GDM1 (cell line): ENCODE measurements around the gene MGAT1.
A peak's percentile ranks its signal among the peaks of the same experiment; 100 is the strongest.
"Not testable (repeated sequence)": the region's sequence is repeated elsewhere in the genome, so short reads cannot be mapped to it uniquely, and the experiment has no call there.

Experiments
- DNase-seq: peaks from one replicate; lab custom pipeline; 2025; lab: John Stamatoyannopoulos, UW

Gene MGAT1

DNA sequence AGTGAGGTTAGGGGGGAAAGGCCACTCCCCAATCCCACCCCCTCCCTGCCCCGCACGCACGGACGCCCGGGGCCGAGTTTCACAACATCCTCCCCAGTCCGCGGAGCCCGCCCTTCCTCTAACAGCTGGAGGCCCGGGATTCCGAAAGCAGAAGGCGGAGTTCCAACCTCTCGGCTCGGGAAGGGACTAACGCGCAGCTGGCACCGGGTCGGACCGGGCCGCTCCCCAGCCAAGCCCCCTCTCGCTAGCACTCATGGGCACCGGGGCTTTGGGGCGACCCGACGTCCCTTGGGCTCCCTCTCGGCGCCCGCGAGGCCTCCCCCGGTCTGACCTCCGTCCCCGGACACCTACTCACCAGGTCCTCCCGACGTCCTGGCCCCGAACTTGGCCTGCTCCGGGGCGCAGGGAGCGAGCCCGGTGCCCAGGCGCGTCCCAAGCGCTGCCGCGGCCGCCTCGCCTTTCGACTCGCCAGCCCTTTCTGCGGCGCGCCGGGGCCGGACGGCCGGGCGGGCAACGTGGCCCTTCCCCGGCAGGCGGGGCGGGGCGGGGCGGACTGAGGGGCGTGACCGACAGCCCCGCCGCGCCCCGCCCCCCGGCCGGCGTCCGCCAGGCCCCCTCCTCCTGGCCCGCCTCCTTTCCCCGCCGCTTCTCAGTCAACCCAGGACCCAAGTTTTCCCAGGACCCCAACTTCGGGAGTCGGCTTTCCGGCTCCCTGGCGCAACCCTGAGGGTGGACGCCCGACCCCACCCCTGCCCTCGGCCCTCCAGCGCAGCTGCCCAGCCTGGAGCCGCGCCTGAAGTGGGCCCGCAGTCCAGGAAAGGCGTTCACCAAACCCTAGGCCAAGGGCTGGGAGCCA lies at the start of gene MGAT1:
TSS of gene MGAT1 (minus strand) at position 482 of the 856 bp plus-strand sequence. CDS start 9,835 bp downstream, outside the sequence.
- DNase-seq = peak; percentile 49

GRCh38 chr5:180850434-180851078 lies 48.0 kb upstream of the MGAT1 start:
- DNase-seq = no peak

- no peak for DNase-seq
Measured at GRCh38 chr5:180849827-180850226, 47.2 kb upstream of the MGAT1 start.

GRCh38 chr5:180848878-180849277 lies 46.3 kb upstream of the MGAT1 start:
- no peak for DNase-seq

DNA sequence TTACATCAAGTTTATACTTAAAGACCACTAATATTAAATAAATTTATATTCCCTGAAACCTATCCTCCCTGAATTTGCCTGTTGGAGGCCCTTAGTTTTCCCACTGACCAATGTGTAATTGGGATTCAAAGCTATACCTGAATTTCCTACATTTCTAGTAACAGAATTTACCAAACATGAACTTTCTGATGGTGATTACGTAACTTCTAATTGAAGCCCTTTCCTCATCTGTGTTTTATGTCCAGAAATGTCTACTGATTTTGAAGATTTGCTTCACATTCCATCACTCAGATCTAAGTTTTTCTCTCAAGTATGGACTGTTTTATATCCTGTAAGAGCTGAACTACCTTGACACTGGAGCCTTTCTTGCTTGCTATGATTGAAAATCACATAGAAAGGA lies 45.7 kb upstream of the MGAT1 start:
- no peak for DNase-seq

DNA sequence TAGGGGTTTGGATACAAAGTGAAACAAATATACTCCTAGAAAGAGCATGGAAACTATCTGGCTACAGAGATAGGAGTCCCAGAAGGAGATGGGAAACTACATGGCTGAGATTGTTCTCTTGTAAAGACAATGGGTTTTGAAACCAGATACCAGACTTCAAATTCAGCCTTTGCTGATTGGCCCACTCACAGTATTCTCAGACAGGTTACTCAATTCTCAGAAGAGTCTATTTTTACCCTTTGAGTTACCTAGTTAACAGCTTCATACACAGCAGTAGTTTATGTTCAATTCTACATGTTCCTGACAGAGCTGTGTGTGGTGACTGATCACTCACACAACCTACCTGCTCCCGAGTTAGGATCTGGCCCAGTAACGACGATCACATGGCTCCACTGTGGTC lies 44.4 kb upstream of the MGAT1 start:
- no peak for DNase-seq

DNA sequence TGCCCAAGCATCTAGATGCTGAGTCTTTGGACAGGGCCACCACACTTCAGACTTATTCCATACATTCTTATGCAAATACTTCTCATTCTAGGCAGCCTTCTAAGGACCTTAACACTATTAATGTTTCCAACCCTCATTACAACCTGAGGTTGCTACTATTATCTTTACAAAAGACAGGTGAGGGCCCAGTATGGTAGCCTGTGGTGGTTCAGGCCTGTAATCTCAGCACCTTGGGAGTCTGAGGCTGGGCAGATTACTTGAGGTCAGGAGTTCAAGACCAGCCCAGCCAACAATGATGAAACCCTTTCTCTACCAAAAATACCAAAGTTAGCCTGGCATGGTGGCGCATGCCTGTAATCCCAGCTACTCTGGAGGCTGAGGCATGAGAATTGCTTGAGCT lies 42.3 kb upstream of the MGAT1 start:
- no peak for DNase-seq

- DNase-seq = no peak
Measured at GRCh38 chr5:180844432-180844831, 41.8 kb upstream of the MGAT1 start.

GRCh38 chr5:180839935-180840334 lies 37.3 kb upstream of the MGAT1 start:
- DNase-seq = no peak

DNA sequence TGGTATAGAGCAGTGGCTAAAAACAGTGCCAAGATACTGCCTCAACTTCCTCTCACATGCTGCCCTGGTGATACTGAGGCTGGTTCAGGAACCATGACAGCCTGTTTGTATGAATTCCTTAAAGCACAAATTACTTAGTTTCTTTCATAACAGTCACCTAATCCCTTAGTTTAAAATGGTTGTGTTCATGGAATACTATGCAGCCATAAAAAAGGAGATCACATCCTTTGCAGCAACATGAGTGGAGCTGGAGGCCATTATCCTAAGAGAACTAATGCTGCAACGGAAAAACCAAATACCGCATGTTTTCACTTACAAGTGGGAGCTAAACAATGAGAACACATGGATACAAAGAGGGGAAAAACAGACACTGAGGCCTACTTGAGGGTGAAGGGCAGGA lies 36.6 kb upstream of the MGAT1 start:
- DNase-seq = no peak

DNA sequence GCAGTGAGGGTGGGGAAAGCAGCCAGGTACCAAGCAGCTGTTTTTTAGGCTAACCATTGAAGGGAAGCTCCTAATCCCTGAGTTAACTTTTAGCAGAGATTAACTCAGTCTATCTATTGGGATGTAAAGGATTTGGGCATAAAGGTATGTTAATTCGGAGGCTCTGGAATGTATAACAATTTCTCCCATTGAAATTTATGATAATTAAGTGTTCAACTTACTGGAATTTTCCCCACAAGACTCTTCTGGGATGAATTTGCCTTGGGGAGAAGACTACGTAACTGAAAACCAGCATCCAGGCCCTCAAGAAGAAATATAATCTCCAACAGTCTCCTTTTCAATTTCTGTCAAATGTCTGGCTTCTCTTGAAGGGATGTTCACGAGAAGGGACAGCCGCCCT lies 34.9 kb upstream of the MGAT1 start:
- DNase-seq = no peak

DNA sequence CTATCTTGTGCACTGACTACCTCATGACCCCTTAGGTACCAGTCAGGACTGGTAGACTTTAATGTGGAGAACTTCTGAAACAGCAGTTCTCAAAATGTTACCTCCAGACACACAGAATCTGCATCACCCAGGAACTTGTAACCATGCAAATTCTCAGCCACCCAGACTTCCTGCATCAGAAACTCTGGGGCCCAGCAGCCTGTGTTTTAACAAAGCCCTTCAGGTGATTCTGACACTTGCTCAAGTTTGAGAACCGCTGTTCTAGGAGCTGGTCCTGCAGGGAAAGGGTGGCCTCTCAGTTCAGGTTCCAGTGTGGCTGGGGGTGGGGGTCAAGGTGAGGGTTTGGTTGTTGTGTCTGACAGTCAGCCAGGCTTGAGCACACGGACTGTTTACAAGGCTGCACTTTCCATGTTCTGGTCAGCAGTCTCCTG lies 30.0 kb upstream of the MGAT1 start:
- DNase-seq = no peak

GRCh38 chr5:180831139-180832093 lies 28.8 kb upstream of the MGAT1 start:
- DNase-seq = peak; percentile 70

GRCh38 chr5:180830253-180831138 lies 27.9 kb upstream of the MGAT1 start:
- peak; percentile 45 for DNase-seq

DNA sequence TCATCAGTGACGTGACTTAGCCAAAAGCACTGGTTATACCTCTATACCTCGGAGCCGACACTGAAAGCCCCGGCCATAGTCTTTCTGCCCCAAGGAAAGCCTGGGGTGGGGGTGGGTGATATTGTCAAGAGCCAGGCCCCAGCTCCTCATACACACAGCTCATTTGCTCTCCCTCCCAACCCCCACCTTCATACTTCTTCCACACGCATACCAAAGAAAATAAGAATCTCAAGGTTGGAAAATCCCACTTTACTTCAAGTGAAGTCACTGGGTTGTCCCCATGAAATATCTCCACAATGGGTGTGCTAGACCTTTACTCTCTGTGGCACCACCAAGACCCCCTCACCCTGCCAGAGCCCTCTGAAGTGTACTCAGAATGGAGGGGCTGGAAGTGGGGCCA lies 27.1 kb upstream of the MGAT1 start:
- DNase-seq = no peak

GRCh38 chr5:180828756-180829531 lies 26.3 kb upstream of the MGAT1 start:
- not testable (repeated sequence) for DNase-seq

DNA sequence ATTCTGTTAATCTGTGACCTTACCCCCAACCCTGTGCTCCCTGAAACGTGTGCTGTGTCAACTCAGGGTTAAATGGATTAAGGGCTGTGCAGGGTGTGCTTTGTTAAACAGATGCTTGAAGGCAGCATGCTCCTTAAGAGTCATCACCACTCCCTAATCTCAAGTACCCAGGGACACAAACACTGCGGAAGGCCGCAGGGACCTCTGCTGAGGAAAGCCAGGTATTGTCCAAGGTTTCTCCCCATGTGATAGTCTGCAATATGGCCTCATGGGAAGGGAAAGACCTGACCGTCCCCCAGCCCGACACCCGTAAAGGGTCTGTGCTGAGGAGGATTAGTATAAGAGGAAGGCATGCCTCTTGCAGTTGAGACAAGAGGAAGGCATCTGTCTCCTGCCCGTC lies 24.8 kb upstream of the MGAT1 start:
- not testable (repeated sequence) for DNase-seq

- DNase-seq = no peak
Measured at GRCh38 chr5:180825768-180826525, 23.3 kb upstream of the MGAT1 start.

DNA sequence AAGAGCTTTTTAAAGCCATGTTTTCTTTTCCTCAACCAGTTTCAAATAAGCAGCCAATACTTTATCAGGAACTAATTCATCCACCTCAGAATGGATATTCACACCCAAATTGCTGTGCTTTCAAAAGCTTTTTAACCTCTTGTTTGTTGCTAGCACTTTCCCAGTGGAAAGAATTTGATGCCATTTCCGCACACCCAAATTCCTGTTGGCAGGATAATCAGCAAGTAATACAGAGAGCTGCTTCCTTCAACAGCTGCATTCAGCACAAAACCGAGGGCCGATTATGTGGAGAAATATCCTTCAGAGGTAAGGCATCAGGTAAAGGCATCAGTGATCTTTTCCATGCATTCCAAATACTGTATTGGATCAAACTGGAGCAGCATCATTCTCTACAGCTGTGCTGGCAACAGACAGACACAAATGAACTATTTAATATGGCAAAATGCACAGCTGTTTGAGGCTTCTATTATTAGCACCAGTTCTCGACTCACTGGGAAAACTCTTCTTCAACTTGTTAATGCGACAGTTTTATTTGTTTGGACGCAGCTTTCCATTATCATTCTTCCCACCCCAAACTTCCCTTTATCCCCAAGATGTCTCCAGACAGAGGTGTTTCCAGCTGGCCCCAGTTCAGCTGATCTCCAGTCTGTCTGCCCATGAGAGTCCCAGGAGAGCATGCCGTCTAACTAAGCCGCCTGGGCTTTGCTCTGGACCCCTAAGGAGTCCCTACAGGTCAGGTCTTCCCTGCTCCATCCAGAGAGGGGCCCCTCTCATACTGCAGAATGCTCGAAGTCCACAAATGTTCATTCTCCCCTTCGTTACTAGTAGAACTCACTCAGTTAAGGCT lies 22.2 kb upstream of the MGAT1 start:
- DNase-seq = no peak
